GM21723 (cell line): ENCODE measurements around the gene TOLLIP.
"Not testable (repeated sequence)": the region's sequence is repeated elsewhere in the genome, so short reads cannot be mapped to it uniquely, and the experiment has no call there.

ENCODE experiments used
- ATAC-seq: cut with Tn5 transposase; IDR thresholded peaks from one replicate; pipeline ENCODE4 v1.9.1; 2021; ENCODE audit warnings: mild to moderate bottlenecking, moderate library complexity; ENCODE audit not compliant: unreplicated experiment

Gene TOLLIP

GRCh38 chr11:1266976-1267375 is 42.5 kb downstream of the TOLLIP start:
- ATAC-seq, result not testable (repeated sequence)

GRCh38 chr11:1265480-1265879 is 44.0 kb downstream of the TOLLIP start:
- not testable (repeated sequence) for ATAC-seq

DNA sequence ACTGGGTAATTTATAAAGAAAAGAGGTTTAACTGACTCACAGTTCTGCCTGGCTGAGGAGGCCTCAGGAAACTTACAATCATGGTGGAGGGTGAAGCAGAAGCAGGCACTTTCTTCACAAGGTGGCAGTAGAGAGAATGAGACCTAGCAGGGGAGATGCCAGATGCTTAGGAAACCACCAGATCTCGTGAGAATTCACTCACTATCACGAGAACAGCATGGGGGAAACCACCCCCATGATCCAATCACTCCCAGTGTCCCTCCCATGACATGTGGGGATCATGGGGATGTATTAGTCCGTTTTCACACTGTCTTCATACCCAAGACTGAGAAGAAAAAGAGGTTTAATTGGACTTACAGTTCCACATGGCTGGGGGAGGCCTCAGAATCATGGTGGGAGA is 45.0 kb downstream of the TOLLIP start:
- not testable (repeated sequence) for ATAC-seq

- peak; percentile 15 for ATAC-seq
Observed at GRCh38 chr11:1263010-1263409, 46.4 kb downstream of the TOLLIP start.

- peak; percentile 82 for ATAC-seq
Observed at GRCh38 chr11:1262172-1263006, 47.0 kb downstream of the TOLLIP start.

DNA sequence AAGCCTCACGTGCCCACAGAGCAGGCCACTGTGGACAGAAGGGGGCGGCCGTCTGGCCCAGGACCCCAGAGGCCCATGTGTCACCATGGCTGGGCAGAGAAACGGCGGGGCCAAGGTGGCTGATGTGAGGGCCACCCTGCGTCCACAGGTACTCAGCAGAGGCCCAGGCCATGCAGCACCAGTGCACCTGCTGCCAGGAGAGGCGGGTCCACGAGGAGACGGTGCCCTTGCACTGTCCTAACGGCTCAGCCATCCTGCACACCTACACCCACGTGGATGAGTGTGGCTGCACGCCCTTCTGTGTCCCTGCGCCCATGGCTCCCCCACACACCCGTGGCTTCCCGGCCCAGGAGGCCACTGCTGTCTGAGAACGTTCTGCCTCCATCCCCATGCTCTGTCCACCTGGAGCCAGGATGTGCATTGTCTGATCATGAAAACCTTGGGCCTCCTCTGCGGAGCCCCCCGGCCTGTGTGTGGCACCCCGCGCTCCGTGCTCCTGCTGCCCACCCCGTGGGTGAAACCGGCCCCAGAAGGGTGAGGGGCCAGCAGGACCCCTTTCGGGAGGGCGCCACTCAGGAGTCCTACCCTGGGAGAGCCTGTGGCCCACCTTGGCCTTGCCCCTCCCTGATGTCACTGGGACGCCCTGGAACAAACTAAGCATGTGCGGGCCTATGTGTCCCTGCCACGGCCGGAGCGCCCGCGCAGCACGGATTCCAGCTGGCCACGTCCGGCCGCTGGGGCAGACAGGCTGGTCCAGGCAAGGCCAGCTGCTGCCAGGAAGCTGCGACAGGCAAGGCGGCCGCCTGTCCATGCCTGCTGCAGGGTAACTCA is 48.0 kb downstream of the TOLLIP start:
- ATAC-seq, result no peak

GRCh38 chr11:1260620-1261019 is 48.8 kb downstream of the TOLLIP start:
- no peak for ATAC-seq

GRCh38 chr11:1260023-1260501 is 49.4 kb downstream of the TOLLIP start:
- ATAC-seq, result no peak

GRCh38 chr11:1259561-1259960 is 49.9 kb downstream of the TOLLIP start:
- no peak for ATAC-seq

DNA sequence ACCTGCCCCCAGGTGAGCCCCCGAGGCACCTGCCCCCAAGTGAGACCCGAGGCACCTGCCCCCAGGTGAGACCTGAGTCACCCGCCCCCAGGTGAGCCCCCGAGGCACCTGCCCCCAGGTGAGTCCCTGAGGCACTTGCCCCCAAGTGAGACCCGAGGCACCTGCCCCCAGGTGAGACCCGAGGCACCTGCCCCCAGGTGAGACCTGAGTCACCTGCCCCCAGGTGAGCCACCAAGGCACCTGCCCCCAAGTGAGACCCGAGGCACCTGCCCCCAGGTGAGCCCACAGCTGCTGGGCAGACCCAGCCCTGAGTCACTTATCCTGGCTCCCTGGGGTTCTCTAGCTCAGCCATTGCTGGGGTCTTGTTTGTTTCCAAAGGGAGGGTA is 50.4 kb downstream of the TOLLIP start:
- ATAC-seq, result no peak

- no peak for ATAC-seq
Observed at GRCh38 chr11:1258401-1259075, 50.9 kb downstream of the TOLLIP start.

DNA sequence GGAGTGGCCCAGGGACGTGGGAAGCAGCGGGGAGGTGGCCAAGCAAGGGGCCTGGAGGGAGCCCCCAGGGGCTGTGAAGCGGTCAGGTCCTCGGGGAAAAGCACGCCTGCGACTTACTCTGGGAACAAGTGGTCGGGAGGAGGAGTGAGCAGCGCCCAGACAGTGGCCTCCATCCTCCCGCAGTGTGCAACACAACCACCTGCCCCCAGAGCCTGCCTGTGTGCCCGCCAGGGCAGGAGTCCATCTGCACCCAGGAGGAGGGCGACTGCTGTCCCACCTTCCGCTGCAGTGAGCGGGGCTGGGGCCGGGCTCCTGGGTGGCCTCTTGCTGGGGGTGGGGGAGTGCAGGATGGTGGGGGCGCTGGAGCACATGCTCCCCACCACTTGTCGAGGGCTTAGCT is 51.5 kb downstream of the TOLLIP start:
- ATAC-seq, result no peak

DNA sequence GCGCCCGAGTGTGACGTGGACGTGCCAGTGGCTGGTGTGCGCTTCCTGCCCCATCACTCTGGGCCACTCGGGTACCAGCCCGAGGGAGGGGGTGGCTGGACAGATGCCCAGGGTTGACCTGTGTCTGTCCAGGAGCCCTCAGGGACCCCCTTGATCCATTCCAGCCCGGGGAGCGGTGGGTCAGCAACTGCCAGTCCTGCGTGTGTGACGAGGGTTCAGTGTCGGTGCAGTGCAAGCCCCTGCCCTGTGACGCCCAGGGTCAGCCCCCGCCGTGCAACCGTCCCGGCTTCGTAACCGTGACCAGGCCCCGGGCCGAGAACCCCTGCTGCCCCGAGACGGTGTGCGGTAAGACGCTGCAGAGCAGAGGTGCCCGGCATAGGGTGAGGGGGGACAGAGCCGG is 52.1 kb downstream of the TOLLIP start:
- no peak for ATAC-seq

DNA sequence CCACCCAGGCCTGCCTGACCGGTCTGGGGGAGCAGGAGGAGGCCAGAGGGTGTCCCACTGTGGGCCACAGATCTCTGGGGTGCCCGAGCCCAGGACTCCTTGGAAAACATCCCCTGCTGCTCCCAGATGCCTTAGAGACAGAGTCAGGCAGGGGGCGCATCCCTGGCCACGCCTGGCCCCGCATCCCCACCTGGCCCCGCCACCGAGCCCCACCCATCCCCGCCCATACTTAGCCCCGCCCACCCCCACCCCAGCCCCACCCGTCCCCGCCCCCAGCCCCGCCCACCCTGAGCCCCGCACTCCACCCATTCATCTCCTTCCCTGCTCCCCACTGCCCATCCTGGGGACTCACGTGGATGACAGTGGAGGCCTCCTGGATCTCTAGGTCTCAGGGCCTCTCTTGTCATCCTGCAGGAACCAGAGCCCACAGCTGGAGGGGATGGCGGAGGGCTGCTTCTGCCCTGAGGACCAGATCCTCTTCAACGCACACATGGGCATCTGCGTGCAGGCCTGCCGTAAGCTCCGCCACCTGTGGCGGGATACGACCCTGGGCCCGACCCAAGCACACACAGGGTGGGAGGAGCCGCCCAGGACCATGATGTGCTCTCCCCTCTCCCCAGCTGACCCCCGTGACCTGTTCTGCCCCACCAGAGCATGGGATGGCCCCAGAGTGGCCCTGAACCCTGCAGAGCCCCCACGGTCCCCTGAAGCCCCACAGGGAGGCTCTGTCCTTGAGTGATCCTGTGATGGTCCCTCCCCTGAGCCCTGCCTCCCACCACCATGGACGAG is 53.0 kb downstream of the TOLLIP start:
- no peak for ATAC-seq

- ATAC-seq, result no peak
Observed at GRCh38 chr11:1255151-1255550, 54.3 kb downstream of the TOLLIP start.

DNA sequence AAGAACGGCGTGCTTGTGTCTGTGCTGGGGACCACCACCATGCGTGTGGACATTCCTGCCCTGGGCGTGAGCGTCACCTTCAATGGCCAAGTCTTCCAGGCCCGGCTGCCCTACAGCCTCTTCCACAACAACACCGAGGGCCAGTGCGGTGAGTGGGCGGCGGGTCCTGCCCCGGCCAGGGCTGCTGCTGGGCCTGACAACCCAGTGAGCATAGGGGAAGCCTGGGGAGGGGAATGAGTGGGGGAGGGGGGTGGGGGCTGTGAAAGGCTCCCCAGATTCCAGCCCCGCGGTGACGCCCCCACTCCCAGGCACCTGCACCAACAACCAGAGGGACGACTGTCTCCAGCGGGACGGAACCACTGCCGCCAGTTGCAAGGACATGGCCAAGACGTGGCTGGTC is 54.7 kb downstream of the TOLLIP start:
- no peak for ATAC-seq

- ATAC-seq, result no peak
Observed at GRCh38 chr11:1254086-1254648, 55.3 kb downstream of the TOLLIP start.

DNA sequence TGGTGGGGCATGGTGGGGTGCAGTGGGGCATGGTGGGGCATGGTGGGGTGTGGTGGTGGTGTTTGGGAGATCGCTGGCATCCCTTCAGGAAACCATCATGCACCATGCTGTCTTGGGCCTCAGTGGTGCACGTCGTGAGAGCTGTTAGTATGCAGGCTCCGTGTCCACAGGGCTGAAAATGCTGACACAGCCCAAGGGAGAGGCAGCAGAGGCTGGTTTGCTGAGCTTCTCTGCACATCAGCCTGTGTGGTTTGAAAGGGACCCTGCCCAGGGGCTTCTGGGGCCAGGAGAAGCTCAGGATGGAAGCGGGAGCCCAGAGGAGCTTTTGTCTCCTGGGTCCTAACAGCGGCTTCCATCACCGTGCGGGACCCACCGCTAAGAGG is 56.3 kb downstream of the TOLLIP start:
- ATAC-seq, result no peak

GRCh38 chr11:1252371-1253102 is 56.9 kb downstream of the TOLLIP start:
- no peak for ATAC-seq
